Measurements from ENCODE around the gene IFITM5.
"Not testable (repeated sequence)": the region's sequence is repeated elsewhere in the genome, so short reads cannot be mapped to it uniquely, and the experiment has no call there.

Gene IFITM5

DNA sequence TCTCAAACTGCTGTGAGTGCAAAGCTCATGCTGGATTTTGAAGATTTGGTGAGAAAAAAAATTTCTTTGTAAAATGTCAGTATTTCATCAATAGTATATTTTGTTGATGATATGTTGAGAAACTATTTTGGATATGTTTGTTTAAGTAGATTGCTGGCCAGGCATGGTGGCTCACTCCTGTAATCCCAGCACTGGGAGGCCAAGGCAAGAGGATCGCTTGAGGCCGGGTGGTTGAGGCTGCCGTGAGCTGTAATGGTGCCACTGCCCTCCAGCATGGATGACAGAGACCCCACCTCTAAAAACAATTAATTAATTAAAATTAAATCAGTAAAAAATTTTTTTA, 28.2 kb upstream of the IFITM5 start:
- DNase-seq = no peak

DNA sequence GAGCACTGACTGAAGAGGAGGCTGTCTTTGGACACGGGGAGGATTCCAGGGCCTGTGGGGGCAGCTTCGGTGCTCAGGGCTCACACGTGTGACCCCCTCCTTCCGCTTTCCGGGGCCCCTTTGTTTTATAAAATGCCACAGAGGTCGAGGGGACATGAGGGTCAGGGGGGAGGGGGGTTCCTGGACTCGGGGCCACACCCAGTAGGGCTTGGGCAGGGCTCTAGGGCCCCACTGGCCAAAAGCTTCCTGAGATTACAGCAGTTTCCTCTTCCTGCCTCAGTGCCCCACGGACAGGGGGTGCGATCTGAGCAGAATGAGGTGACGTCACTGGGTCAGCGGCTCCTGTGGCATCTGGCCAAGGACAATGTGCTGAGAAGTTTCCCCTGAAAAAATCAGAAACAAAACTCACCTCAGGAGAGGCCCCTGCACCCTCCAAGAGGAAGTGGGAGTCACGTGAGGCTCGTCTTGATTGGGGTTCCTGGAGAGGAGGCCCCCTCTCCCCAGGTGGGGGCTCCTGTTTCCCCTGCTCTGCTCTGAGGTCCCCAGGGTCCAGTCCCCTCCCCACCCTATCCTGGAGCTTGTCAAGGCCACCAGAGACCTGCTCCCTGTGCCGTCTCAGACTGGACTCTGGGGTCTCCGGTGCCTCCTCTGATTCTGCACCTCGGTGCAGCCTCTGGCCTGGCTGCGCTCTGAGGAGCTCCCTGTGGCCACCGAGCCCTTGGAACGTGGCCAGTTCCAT, 27.7 kb upstream of the IFITM5 start:
- peak; percentile 42 for DNase-seq

DNA sequence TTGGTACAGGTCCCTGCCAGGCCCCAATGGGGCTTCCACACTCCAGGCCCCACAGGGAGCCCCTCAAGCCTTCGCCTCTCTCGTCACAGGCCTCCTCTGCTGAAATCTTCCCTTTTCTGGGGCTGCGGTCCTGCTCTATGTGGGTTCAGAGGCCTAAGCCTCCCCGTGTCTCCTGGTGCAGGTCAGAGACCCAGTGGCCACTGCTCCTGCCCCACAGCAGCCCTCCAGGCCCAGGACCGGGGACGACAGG, 27.2 kb upstream of the IFITM5 start:
- no peak for DNase-seq

DNA sequence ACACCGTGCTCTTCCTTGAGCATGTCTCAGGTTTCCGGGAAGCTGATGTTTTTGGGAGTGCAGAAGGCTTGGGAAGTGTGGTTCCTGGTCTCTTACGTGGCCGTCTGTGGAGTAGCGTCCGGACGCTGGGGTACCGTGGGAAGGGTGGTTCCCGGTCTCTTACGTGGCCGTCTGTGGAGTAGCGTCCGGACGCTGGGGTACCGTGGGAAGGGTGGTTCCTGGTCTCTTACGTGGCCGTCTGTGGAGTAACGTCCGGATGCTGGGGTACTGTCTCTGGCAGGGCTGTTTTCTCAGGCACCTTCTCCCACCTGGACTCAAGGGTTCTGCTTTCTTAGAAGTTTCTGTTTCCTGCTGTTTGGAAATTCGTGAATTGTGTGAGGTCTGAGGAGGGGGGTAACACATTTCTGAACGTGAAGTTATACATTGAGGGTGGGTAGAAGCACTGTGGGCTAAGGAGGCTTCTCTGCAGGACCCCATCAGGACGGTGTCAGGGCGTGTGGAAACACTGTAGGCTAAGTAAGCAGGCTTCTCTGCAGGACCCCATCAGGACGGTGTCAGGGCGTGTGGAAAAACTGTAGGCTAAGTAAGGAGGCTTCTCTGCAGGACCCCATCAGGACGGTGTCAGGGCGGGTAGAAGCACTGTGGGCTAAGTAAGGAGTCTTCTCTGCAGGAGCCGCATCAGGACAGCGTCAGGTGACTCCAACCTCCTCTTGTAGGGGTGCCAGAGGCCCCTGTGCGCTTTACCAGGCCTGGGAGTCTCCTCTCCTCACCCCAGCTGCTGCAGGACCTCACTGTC, 26.7 kb upstream of the IFITM5 start:
- no peak for DNase-seq

DNA sequence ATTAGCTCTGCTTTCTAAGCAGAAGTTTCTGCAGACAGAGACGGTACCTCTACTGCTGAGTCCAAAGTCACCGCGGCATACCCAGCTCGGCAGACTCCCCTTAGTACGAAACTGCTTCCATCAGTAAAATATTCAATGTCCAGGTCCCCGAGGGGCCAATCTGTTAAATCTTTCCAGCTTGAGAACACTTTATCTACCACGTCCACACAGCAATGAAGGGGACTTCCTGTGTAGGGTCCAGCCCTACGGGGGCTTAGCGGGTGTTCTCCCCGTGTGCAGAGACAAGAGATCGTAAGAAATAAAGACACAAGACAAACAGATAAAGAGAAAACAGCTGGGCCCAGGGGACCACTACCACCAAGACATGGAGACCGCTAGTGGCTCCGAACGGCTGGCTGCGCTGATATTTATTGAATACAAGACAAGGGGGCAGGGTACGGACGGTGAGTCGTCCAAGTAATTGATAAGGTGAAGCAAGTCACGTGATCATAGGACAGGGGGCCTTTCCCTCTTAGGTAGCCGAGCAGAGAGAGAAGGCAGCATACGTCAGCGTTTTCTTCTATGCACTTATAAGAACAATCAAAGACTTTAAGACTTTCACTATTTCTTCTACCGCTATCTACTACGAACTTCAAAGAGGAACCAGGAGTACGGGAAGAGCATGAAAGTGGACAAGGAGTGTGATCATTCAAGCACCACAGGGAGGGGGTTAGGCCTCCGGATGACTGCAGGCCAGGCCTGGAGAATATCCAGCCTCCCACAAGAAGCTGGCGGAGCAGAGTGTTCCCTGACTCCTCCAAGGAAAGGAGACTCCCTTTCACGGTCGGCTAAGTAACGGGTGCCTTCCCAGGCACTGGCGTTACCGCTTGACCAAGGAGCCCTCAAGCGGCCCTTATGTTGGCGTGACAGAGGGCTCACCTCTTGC, 25.5 kb upstream of the IFITM5 start:
- not testable (repeated sequence) for DNase-seq

DNA sequence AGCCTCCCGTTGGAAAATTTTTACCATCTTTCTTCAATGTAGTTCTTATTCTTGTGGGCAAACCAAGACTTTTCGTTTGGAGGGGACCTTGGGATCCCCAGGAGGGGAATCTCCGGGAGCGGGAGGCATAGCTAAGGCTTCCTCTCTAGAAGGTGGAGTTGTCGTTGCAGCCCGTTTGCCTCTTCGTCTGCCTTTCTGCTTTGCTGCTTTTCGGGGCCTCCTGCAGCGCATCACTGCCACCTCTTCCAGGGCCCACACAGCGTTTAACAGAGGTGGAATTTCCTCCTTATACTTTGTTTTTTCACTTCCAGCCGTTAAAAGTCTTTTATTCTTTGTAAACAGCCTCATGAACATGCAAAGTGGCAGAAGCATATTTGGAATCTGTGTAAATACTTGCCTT, 24.8 kb upstream of the IFITM5 start:
- no peak for DNase-seq

DNA sequence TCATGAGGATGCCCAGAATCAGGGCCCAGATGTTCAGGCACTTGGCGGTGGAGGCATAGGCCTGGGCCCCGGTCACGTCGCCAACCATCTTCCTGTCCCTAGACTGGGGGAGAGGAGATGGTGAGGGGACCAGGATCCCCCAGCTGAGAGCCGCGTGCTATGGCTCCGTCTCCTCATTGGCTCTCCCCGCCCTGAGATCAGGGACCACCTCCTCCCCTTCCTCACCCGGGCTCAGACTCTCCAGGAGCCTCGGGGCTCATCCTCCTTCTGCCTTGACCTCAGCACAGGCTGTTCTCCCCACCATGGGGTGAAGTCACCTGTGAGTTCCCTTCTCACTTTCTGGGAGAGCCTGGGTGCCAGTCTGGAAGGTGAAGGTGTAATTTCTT, 20.6 kb upstream of the IFITM5 start:
- DNase-seq = not testable (repeated sequence)

DNA sequence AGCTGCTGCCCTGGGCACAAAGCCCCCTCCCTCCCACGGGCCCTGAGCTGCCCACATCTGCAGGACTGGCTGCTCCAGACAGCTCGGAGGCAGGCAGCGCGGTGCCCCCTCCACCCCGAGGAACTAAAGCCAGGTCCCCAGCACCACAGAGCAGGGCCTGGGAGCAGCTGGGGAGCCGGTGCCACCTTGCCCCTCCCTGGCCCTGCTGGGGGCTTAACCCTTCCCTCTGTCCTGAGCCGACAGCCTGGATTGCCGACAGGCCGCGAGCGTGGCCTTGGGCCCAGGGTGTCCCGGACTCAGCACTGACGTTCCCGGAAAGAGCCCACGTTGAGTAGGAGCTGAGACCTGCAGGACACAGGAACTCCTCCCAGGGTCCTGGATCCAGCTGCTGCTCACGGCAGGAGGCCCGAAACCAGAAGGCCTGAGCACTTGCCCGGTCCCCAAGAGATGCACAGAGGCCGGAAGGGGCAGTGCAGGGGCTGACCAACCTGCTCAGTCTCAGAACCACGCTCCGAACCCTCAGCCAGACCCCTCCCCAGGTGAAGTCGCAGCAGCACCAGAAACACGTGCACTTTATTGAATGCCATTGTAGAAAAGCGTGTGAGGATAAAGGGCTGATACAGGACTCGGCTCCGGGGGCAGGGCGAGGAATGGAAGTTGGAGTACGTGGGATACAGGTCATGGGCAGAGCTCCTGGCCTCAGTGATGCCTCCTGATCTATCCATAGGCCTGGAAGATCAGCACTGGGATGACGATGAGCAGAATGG, 20.0 kb upstream of the IFITM5 start:
- DNase-seq = not testable (repeated sequence)

DNA sequence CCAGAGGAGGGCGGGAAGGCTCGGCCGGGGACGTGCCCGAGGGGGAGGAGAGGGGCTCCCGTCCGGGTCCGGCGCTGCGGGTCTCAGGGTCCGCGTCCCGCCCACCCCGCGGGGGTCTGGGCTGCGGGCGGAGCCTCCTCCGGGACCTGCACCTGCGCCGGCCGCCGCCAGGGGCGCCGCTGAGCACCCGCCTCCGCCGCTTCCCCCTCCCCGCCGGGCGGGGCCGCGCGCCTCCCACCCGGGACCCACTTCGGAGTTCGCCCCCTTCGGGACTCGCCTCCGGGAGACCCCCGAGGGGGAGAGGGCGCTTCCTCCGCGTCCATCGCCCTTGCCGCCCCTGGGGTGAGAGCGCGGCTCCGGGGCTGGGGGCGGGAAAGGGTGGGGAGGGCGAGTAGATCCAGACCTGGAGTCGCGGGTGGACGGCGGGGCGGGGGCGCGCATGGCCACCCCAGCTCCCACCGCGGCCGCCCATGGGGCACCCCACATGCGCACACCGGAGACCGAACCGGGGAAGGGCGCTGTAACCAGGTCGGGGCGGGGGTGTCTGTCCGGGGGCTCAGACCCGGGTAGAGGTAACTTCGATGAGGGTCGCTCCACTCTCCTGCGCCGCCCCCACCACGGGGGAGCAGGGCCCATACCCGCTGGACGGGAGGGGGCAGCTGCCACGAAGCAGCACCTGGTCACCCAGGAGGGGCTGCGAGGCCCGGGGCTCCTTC, 19.2 kb upstream of the IFITM5 start:
- not testable (repeated sequence) for DNase-seq

DNA sequence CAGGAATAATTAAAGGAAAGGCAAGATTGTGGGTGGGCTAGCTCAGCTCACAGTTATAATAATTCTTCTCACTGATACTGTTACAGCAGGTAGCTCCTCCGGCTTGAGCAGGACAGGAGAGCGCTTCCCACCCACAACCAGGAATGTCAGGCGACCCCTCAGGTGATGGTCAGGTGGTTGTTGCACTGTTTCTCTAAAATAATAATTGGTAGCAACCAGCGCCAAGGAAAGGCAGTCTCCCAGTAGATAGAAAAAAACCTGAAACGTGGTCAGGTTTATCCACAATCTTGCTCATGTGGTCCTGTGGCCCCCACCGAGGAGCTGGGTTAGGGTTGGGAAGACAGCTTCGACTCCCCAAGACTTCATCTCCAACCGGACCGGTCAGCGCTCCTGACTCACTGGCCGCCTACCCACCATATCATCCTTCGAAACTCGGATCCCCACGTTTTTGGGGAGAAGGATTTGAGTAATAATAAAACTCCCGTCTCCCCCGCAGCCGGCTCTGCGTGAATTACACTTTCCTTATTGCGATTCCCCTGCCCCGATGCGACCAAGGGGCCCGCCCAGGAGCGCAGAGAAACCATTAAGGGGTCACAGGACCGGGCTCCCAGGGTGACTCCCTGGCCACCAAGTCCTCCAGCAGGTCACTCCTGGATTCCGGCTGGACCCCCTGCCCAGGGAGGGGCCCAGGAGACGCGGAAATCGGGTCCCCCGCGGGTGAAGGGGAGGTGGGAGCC, 18.5 kb upstream of the IFITM5 start:
- DNase-seq = not testable (repeated sequence)

DNA sequence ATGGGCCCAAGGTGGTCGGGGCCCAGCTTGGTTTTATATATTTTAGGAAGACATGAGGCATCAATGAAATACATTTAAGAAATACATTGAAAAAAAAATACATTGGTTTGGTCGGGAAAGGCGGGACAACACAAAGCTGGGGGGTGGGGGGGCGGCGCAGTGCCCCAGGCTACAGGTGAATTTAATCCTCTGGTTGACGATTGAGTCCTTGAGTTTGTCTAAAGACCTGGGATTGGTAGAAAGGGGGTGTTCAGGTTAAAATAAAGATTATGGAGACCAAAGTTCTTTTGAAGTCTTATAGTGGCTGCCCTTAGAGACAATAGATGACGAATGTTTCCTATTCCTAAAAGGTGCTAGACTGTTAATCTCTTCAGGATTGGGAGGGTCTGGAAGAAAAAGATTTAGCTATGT, 17.6 kb upstream of the IFITM5 start:
- DNase-seq = no peak

DNA sequence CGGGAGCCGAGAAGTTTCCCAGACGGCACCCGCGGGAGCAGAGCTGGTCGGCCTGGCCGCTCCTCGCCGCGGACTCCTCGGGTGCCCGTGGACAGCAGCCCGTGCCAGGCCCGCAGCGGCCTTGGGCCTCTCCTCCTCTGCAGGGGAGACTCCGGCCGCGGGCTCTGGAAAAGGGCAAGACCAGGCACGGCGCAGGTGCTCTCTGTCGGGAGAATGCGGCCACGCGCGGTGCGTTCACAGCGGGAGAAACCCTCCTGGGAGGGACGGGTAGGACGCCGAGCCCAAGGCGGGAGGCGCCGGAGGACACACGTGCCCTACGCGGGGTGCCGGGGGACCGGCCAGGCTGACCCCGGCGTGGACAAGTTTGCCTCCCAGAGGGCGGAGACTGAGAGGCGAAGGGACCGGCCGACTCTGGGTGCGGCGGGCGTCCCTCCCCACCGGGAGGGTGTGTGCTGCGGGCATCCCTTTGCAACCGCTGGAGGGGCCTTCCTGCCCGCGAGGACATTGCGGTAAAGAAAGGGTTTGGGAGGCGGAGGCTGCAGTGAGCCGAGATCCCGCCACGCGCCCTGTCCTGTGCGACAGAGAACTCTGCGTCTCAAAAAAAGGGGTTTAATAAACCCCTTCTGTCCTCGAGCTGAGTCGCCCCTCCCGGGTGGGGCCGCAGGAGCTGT, 16.8 kb upstream of the IFITM5 start:
- DNase-seq = no peak

DNA sequence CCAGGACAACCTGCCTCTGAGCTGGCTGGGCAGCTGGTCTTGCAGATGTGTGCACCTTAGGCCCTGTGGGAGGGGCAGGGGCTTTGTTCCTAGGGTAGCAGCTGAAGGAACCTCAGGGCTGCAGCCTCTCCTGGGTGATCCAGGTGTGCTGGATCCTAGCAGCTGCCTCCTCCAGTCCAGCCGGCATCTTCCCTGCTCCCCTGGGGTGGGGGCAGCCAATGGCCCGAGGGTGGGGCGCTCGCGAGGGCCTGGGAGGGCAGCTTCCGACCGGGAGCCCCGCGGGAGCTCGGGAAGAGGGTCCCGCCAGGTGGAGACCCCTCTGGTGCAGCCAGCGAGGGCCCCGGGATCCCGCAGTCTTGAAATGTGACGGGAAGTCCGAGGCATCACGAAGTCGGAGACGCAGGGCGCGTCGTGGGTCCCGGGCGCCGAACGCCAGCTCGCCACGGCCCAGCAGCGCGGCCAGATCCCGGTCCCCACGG, 16.2 kb upstream of the IFITM5 start:
- no peak for DNase-seq

DNA sequence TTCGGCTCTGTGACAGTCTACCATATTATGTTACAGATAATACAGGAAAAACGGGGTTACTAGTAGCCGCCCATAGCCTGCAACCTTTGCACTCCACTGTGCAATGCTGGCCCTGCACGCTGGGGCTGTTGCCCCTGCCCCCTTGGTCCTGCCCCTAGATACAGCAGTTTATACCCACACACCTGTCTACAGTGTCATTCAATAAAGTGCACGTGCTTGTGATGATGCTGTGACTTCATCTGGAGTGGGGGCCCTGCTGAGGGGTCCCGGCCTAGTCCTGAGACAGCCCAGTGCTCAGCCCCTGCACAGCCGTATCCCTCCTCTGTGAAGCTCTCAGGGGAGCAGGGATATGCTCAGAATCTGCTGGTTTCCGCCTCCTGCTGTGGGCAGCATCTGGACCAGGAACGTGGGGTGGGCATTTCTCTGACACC, 15.7 kb upstream of the IFITM5 start:
- DNase-seq = no peak

DNA sequence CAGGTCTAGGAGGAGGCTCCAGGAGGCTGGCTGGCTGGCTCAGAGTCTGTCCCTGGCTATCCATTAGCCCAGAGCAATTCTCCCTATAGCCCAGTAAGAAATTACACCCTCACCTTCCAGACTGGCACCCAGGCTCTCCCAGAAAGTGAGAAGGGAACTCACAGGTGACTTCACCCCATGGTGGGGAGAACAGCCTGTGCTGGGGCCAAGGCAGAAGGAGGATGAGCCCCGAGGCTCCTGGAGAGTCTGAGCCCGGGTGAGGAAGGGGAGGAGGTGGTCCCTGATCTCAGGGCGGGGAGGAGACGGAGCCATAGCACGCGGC, 15.2 kb upstream of the IFITM5 start:
- not testable (repeated sequence) for DNase-seq

DNA sequence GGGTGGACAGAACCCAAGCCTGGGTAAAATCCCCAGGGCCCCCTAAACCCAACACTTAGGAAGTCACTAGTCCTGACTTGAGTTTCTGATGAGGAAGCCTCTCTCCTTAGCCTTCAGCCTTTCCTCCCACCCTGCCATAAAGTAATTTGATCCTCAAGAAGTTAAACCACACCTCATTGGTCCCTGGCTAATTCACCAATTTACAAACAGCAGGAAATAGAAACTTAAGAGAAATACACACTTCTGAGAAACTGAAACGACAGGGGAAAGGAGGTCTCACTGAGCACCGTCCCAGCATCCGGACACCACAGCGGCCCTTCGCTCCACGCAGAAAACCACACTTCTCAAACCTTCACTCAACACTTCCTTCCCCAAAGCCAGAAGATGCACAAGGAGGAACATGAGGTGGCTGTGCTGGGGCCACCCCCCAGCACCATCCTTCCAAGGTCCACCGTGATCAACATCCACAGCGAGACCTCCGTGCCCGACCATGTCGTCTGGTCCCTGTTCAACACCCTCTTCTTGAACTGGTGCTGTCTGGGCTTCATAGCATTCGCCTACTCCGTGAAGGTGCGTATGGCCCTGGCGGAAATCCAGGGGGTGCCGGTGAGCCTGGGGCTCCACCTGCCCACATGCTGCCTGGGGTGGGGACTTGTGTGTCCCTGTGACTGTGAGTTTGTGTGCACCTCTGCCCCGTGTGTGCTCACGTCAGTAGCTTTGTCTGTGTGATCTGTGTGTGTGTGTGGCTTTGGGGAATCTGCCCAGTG, 14.6 kb upstream of the IFITM5 start, which contains the start of gene IFITM1:
IFITM1 (plus strand) TSS at position 254 of the 767 bp plus-strand sequence; CDS start at position 385, 131 bp downstream.
- DNase-seq = peak; percentile 78

DNA sequence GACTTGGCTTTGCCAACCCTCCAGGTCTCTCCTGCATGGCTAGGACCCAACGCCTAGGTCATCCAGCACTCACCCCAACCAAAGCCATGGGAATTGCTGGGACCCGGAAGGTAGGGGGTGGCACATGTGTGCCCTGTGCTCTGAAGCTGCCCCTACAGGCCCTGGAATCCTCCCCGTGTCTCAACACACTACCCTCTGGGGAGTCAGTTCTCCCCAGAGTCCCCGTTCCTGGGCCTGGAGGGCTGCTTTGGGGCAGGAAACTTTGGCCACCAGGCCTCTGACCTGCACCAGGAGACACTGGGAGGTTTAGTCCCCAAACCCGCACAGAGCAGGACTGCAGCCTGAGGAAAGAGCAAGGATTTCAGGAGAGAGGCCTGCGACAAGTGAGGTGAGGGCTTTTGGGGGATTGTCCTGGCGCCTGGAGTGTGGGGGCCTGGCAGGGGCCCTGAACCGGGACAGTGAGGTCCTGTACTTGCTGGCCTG, 14.0 kb upstream of the IFITM5 start:
- DNase-seq = no peak

DNA sequence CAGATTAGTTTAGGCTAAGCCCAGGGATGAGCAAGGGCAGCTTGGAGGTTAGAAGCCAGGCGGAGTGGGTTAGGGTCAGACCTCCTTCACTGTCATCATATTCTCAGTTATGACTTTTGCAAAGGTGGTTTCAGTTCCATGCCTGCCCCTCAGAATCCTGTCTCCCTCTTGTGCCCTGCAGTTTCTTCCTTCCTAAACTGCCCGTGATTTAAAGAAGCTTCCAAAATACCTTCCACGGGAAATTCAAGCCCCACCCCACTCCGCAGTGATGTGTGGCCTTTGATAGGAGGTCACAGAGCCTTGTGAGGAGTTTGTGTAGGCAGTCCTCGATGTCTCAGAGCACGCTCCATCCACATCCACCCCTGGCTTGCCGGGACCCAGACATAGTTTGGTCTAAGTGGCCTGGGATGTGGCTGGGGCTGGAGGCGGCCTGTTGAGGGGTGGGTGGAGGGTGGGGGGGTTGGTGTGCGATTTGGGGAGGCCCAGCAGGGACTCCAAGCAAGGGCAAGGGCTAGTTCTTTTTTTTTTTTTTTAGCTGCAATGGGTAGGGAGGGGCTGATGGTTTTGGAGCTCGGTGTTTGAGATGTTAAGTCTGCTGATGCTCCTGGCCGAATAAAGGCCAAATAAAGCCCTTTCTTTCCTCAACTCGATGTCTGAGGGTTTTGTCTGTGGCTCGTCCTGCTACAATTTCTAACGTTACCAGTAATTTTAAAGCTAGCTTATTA, 12.9 kb upstream of the IFITM5 start:
- no peak for DNase-seq
